GM23338 (cell line): ENCODE measurements around the gene LILRA5. TPM values are rescaled to one million over a fixed set of nuclear protein-coding genes. Genes with fewer than 3 reads are reported as not detected.
"Not testable (repeated sequence)": the region's sequence is repeated elsewhere in the genome, so short reads cannot be mapped to it uniquely, and the experiment has no call there.

Experiments
- ATAC-seq: fragments of 200-7000 bp; cut with Tn5 transposase; 3 replicates; pipeline ENCODE4 v1.9.1; 2020
- DNase-seq: peaks from one replicate; pipeline ENCODE4 v3.0.0-alpha.2; 2015; ENCODE audit warnings: low spot score
- H2AFZ ChIP-seq: fragments of 200-600 bp; sonication (generic); 2 replicates; pipeline ENCODE4 v1.8.0; 2016; ENCODE audit warnings: antibody characterized with exemption, mild to moderate bottlenecking, moderate library complexity
- H3F3A ChIP-seq: fragments of 200-600 bp; sonication (generic); replicated peaks from 2 replicates; pipeline ENCODE4 v1.8.0; 2017; ENCODE audit warnings: antibody characterized with exemption, mixed run types, low read depth
- H3K27ac ChIP-seq: fragments of 200-600 bp; sonication (generic); 2 replicates; pipeline ENCODE4 v1.6.1; 2016; ENCODE audit warnings: low read depth
- H3K27me3 ChIP-seq: fragments of 200-600 bp; sonication (generic); 2 replicates; pipeline ENCODE4 v1.8.0; 2016; ENCODE audit warnings: mild to moderate bottlenecking, mixed run types, moderate library complexity; ENCODE audit not compliant: insufficient read depth
- H3K36me3 ChIP-seq: fragments of 200-600 bp; sonication (generic); 2 replicates; pipeline ENCODE4 v1.8.0; 2016; ENCODE audit warnings: mild to moderate bottlenecking; ENCODE audit not compliant: insufficient read depth
- H3K4me1 ChIP-seq: fragments of 200-600 bp; sonication (generic); 2 replicates; pipeline ENCODE4 v1.8.0; 2016; ENCODE audit warnings: mild to moderate bottlenecking, moderate library complexity; ENCODE audit not compliant: insufficient read depth
- H3K4me2 ChIP-seq: fragments of 200-600 bp; sonication (generic); 2 replicates; pipeline ENCODE4 v1.7.1; 2017; ENCODE audit warnings: mixed run types
- H3K4me3 ChIP-seq: fragments of 200-600 bp; sonication (generic); 2 replicates; pipeline ENCODE4 v1.6.1; 2016; ENCODE audit warnings: mixed run types
- H3K79me2 ChIP-seq: fragments of 200-600 bp; sonication (generic); replicated peaks from 2 replicates; pipeline ENCODE4 v1.8.0; 2017; ENCODE audit warnings: mild to moderate bottlenecking; ENCODE audit not compliant: insufficient read depth
- H3K9me2 ChIP-seq: fragments of 200-600 bp; sonication (generic); 2 replicates; pipeline ENCODE4 v1.8.0; 2017; ENCODE audit not compliant: insufficient read depth
- H4K20me1 ChIP-seq: fragments of 200-600 bp; sonication (generic); replicated peaks from 2 replicates; pipeline ENCODE4 v1.8.0; 2017; ENCODE audit warnings: mild to moderate bottlenecking; ENCODE audit not compliant: insufficient read depth
- H3K27ac Mint-ChIP-seq: 2 replicates; pipeline ENCODE4 v1.8.0; 2020; ENCODE audit warnings: inconsistent platforms, mild to moderate bottlenecking, moderate library complexity, mixed read lengths
- H3K27me3 Mint-ChIP-seq: 3 replicates; pipeline ENCODE4 v1.8.0; 2022; ENCODE audit warnings: low read depth, mild to moderate bottlenecking, moderate library complexity, mixed read lengths, inconsistent platforms; ENCODE audit not compliant: insufficient read depth, poor library complexity
- H3K36me3 Mint-ChIP-seq: 3 replicates; pipeline ENCODE4 v1.8.0; 2021; ENCODE audit warnings: low read depth, mild to moderate bottlenecking, inconsistent platforms, moderate library complexity, mixed read lengths
- H3K4me1 Mint-ChIP-seq: 3 replicates; pipeline ENCODE4 v1.8.0; 2020; ENCODE audit warnings: mild to moderate bottlenecking, inconsistent platforms, mixed read lengths
- H3K4me3 Mint-ChIP-seq: 3 replicates; pipeline ENCODE4 v1.8.0; 2021; ENCODE audit warnings: moderate library complexity, mild to moderate bottlenecking, inconsistent platforms, mixed read lengths
- H3K9me3 Mint-ChIP-seq: 3 replicates; pipeline ENCODE4 v1.8.0; 2020; ENCODE audit warnings: moderate library complexity, mild to moderate bottlenecking, inconsistent platforms, mixed read lengths
- CREB1 ChIP-seq: fragments of 250-450 bp; sonication (Bioruptor Pico); IDR thresholded peaks from 2 replicates; pipeline ENCODE4 v1.5.0; 2020; ENCODE audit warnings: low read depth, mild to moderate bottlenecking, moderate library complexity
- EZH2 ChIP-seq: fragments of 200-600 bp; sonication (generic); IDR thresholded peaks from one replicate; pipeline ENCODE4 v1.8.0; 2017; ENCODE audit warnings: antibody characterized with exemption, mild to moderate bottlenecking, low read depth; ENCODE audit not compliant: unreplicated experiment
- EZH2phosphoT487 ChIP-seq: fragments of 200-600 bp; sonication (generic); IDR thresholded peaks from one replicate; pipeline ENCODE4 v1.8.1; 2018; ENCODE audit warnings: antibody characterized with exemption; ENCODE audit not compliant: unreplicated experiment
- JUNB ChIP-seq: IDR thresholded peaks from one replicate; pipeline ENCODE4 v1.6.1; 2016; ENCODE audit warnings: antibody characterized with exemption; ENCODE audit not compliant: unreplicated experiment
- NANOG ChIP-seq: IDR thresholded peaks from 2 replicates; pipeline ENCODE4 v1.6.1; 2016; ENCODE audit warnings: antibody characterized with exemption, borderline replicate concordance
- POLR2AphosphoS5 ChIP-seq: IDR thresholded peaks from 2 replicates; pipeline ENCODE4 v1.6.1; 2016; ENCODE audit warnings: antibody characterized with exemption, low read depth
- STAT1 ChIP-seq: IDR thresholded peaks from one replicate; pipeline ENCODE4 v1.6.1; 2016; ENCODE audit warnings: antibody characterized with exemption; ENCODE audit not compliant: unreplicated experiment
- ZNF114 ChIP-seq: fragments of 250-450 bp; sonication (Bioruptor Pico); IDR thresholded peaks from 2 replicates; pipeline ENCODE4 v1.5.0; 2020; ENCODE audit warnings: mild to moderate bottlenecking, moderate library complexity
- ZNF331 ChIP-seq: fragments of 250-450 bp; sonication (Bioruptor Pico); IDR thresholded peaks from 2 replicates; pipeline ENCODE4 v1.5.0; 2020; ENCODE audit warnings: low read depth, mild to moderate bottlenecking, moderate library complexity
- ZNF462 ChIP-seq: fragments of 250-450 bp; sonication (Bioruptor Pico); IDR thresholded peaks from 2 replicates; pipeline ENCODE4 v1.5.0; 2020; ENCODE audit warnings: mild to moderate bottlenecking, moderate library complexity
- polyA plus RNA-seq: library from polyadenylated mRNA; unstranded; fragments of >200 nt; fragmentation: Nextera tagmentation; extraction: Ambion mirVana; gene quantifications from 2 replicates; pipeline ENCODE4 v1.2.1, GENCODE V29; 2016
- total RNA-seq: library from RNA; depleted of rRNA; stranded (reverse); fragments of >200 nt; shearing (Covaris generic); gene quantifications from 2 replicates; pipeline ENCODE4 v1.2.3, GENCODE V29; 2014
- TF ChIP-seq, protein P1 (sequence below), 2 experiments: fragments of 200-600 bp in 1 of 2; sonication (generic) in 1 of 2; conservative IDR thresholded peaks; 2 replicates each; pipeline versions ENCODE4 v1.5.1 to v1.6.1; 2016 to 2017; ENCODE audit warnings: antibody characterized with exemption in 2 of 2, low read depth in 2 of 2, mild to moderate bottlenecking in 2 of 2, moderate library complexity in 1 of 2
- TF ChIP-seq, protein P2 (sequence below): IDR thresholded peaks from 2 replicates; pipeline ENCODE4 v1.6.1; 2016; ENCODE audit warnings: antibody characterized with exemption

Gene LILRA5
- total and polyA plus RNA-seq, 2 experiments from 2014 or later: not detected

- H2AFZ ChIP-seq, H3K27me3 Mint-ChIP-seq, H3K4me2 ChIP-seq, H3K27ac ChIP-seq, H3K27ac Mint-ChIP-seq, H3K4me3 ChIP-seq, H3F3A ChIP-seq, H3K9me2 ChIP-seq, H3K27me3 ChIP-seq, DNase-seq, H3K36me3 ChIP-seq, H3K4me3 Mint-ChIP-seq, H3K9me3 Mint-ChIP-seq, H3K36me3 Mint-ChIP-seq, H3K4me1 Mint-ChIP-seq, H3K79me2 ChIP-seq, H4K20me1 ChIP-seq, H3K4me1 ChIP-seq: not testable (repeated sequence)
- ATAC-seq: peak; percentile 46; the same call in 2 of the 3 replicates
These were observed 38.5 kb downstream of the LILRA5 start for GRCh38 chr19:54274516-54274915.

- Histone ChIP-seq H3K79me2 (no peaks in the 10 kb centered on the region), H3K4me3 (no peak overlapping the region), H2AFZ (no peak overlapping the region), H3K27me3 (no peaks in the 10 kb centered on the region), H3K9me2 (no peaks in the 10 kb centered on the region), H3K36me3 (no peaks in the 10 kb centered on the region), H3K4me2 (no peak overlapping the region), H3K4me1 (no peaks in the 10 kb centered on the region), H3K27ac (no peak overlapping the region), H3F3A (no peaks in the 10 kb centered on the region), H4K20me1 (no peaks in the 10 kb centered on the region)
- no peak overlapping the region; the same call in 2 of the 3 replicates for H3K4me3 Mint-ChIP-seq
- no peaks in the 10 kb centered on the region for H3K4me1 Mint-ChIP-seq
- H3K9me3 Mint-ChIP-seq: no peaks in the 10 kb centered on the region; the same call in 2 of the 3 replicates
- H3K27ac Mint-ChIP-seq: no peak overlapping the region
- no peaks in the 10 kb centered on the region for H3K36me3 Mint-ChIP-seq
- peaks cover 4% of the 10 kb centered on the region for H3K27me3 Mint-ChIP-seq
- DNase-seq (no peak), ATAC-seq (no peak)
- TF ChIP-seq STAT1: no peak
- TF ChIP-seq JUNB: no peak
- no peak for TF ChIP-seq CREB1
- TF ChIP-seq EZH2: no peak
- no peak for TF ChIP-seq ZNF331
- TF ChIP-seq, protein P1, sequence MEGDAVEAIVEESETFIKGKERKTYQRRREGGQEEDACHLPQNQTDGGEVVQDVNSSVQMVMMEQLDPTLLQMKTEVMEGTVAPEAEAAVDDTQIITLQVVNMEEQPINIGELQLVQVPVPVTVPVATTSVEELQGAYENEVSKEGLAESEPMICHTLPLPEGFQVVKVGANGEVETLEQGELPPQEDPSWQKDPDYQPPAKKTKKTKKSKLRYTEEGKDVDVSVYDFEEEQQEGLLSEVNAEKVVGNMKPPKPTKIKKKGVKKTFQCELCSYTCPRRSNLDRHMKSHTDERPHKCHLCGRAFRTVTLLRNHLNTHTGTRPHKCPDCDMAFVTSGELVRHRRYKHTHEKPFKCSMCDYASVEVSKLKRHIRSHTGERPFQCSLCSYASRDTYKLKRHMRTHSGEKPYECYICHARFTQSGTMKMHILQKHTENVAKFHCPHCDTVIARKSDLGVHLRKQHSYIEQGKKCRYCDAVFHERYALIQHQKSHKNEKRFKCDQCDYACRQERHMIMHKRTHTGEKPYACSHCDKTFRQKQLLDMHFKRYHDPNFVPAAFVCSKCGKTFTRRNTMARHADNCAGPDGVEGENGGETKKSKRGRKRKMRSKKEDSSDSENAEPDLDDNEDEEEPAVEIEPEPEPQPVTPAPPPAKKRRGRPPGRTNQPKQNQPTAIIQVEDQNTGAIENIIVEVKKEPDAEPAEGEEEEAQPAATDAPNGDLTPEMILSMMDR (conservative IDR thresholded peaks at IDR 0.05; ENCODE audit: low read depth in 2 of 2): no peak
- TF ChIP-seq ZNF114 (CRISPR knock-in tag): no peak
- TF ChIP-seq, protein P2, sequence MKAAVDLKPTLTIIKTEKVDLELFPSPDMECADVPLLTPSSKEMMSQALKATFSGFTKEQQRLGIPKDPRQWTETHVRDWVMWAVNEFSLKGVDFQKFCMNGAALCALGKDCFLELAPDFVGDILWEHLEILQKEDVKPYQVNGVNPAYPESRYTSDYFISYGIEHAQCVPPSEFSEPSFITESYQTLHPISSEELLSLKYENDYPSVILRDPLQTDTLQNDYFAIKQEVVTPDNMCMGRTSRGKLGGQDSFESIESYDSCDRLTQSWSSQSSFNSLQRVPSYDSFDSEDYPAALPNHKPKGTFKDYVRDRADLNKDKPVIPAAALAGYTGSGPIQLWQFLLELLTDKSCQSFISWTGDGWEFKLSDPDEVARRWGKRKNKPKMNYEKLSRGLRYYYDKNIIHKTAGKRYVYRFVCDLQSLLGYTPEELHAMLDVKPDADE: no peak
- no peak for TF ChIP-seq POLR2AphosphoS5
- no peak for TF ChIP-seq ZNF462
- no peak for TF ChIP-seq NANOG
- TF ChIP-seq EZH2phosphoT487: no peak
These were observed 39.1 kb downstream of the LILRA5 start for GRCh38 chr19:54273821-54274220.
